Muscle of leg (tissue), 11 donors: Measurements from ENCODE around the gene COL11A2. TPM values are rescaled to one million over a fixed set of nuclear protein-coding genes. Genes with fewer than 3 reads are reported as not detected.

ENCODE experiments used
- DNase-seq: peaks from one replicate; pipeline ENCODE4 v3.0.0; 2013
- H3K27ac ChIP-seq: one replicate; pipeline ENCODE4 v1.5.1; 2013; ENCODE audit warnings: mild to moderate bottlenecking, low read length, control low read depth
- H3K27me3 ChIP-seq: one replicate; pipeline ENCODE4 v1.6.1; 2013; ENCODE audit warnings: low read length; ENCODE audit not compliant: control insufficient read depth, insufficient read depth
- H3K36me3 ChIP-seq: one replicate; pipeline ENCODE4 v1.6.1; 2013; ENCODE audit warnings: low read length; ENCODE audit not compliant: control insufficient read depth, insufficient read depth
- H3K4me1 ChIP-seq: one replicate; pipeline ENCODE4 v1.6.1; 2013; ENCODE audit warnings: low read length; ENCODE audit not compliant: control insufficient read depth, insufficient read depth
- H3K4me3 ChIP-seq: one replicate; pipeline ENCODE4 v1.5.1; 2013; ENCODE audit warnings: low read length, control low read depth
- H3K9me3 ChIP-seq: replicated peaks from 2 replicates; pipeline ENCODE4 v1.6.1; 2013; ENCODE audit warnings: low read depth, low read length; ENCODE audit not compliant: control insufficient read depth
- WGBS: methylation state at CpG from one replicate; pipeline ENCODE4 v1.1.5; 2013; ENCODE audit warnings: missing lambda C conversion rate; ENCODE audit not compliant: insufficient coverage; 5-methylcytosine and 5-hydroxymethylcytosine counted together
- polyA plus RNA-seq, 8 donors: library from polyadenylated mRNA; unstranded; fragments of 120-200 nt; gene quantifications; one replicate each; pipeline versions ENCODE4 v1.2.1 to v1.2.3, GENCODE V29; 2013; ENCODE audit warnings: inconsistent platforms in 1 of 8, low replicate concordance in 1 of 8; ENCODE audit not compliant: insufficient read length in 8 of 8, insufficient read depth in 1 of 8
- total RNA-seq: library from RNA; stranded (reverse); fragments of 120-200 nt; gene quantifications from one replicate; pipeline ENCODE4 v1.2.4, GENCODE V29; 2013

The COL11A2 gene
- total and polyA plus RNA-seq, 9 donors, result 35.8 to 245 (median 56.7) TPM

GRCh38 chr6:33192671-33193602 is 670 bp upstream of the COL11A2 start:
- DNase-seq, result peak; percentile 53
- Histone ChIP-seq H3K36me3 (peaks cover 38% of the 10 kb centered on the region), H3K4me1 (peaks cover 37% of the 10 kb centered on the region), H3K27me3 (peaks cover 24% of the 10 kb centered on the region), H3K9me3 (no peaks in the 10 kb centered on the region), H3K4me3 (peak overlapping the region; percentile 28), H3K27ac (peak overlapping the region; percentile 67)
- WGBS, result 3% methylated on average over 35 of the region's 72 CpGs

GRCh38 chr6:33191383-33192104 is 723 bp downstream of the COL11A2 start:
- H3K9me3 ChIP-seq, result no peaks in the 10 kb centered on the region
- peaks cover 34% of the 10 kb centered on the region for H3K36me3 ChIP-seq
- H3K4me1 ChIP-seq, result peaks cover 33% of the 10 kb centered on the region
- H3K27ac ChIP-seq, result peak overlapping the region; percentile 53
- DNase-seq, result peak; percentile 62
- H3K27me3 ChIP-seq, result peaks cover 25% of the 10 kb centered on the region
- peak overlapping the region; percentile 39 for H3K4me3 ChIP-seq
- 36% methylated on average over 8 of the region's 8 CpGs for WGBS

GRCh38 chr6:33190504-33191107 is 1.7 kb downstream of the COL11A2 start:
- WGBS, result 61% methylated on average over 7 of the region's 11 CpGs
- peaks cover 33% of the 10 kb centered on the region for H3K4me1 ChIP-seq
- no peaks in the 10 kb centered on the region for H3K9me3 ChIP-seq
- DNase-seq, result no peak
- peaks cover 27% of the 10 kb centered on the region for H3K36me3 ChIP-seq
- H3K27me3 ChIP-seq, result peaks cover 31% of the 10 kb centered on the region
- no peak overlapping the region for H3K27ac ChIP-seq
- no peak overlapping the region for H3K4me3 ChIP-seq

GRCh38 chr6:33189625-33190448 is 2.4 kb downstream of the COL11A2 start:
- Histone ChIP-seq H3K27ac (no peak overlapping the region), H3K9me3 (no peaks in the 10 kb centered on the region), H3K27me3 (peaks cover 31% of the 10 kb centered on the region), H3K36me3 (peaks cover 20% of the 10 kb centered on the region), H3K4me1 (peaks cover 33% of the 10 kb centered on the region), H3K4me3 (no peak overlapping the region)
- peak; percentile 85 for DNase-seq
- WGBS, result 54% methylated on average over 2 of the region's 7 CpGs

GRCh38 chr6:33189164-33189563 is 3.1 kb downstream of the COL11A2 start:
- peaks cover 13% of the 10 kb centered on the region for H3K36me3 ChIP-seq
- no peaks in the 10 kb centered on the region for H3K9me3 ChIP-seq
- H3K27me3 ChIP-seq, result peaks cover 31% of the 10 kb centered on the region
- DNase-seq, result no peak
- peaks cover 33% of the 10 kb centered on the region for H3K4me1 ChIP-seq
- 73% methylated on average over 5 of the region's 8 CpGs for WGBS
- H3K27ac ChIP-seq, result no peak overlapping the region
- no peak overlapping the region for H3K4me3 ChIP-seq

GRCh38 chr6:33187809-33188208 is 4.5 kb downstream of the COL11A2 start:
- H3K9me3 ChIP-seq, result no peaks in the 10 kb centered on the region
- H3K27me3 ChIP-seq, result peaks cover 30% of the 10 kb centered on the region
- 100% methylated on average over 1 of the region's 1 CpG for WGBS
- peaks cover 27% of the 10 kb centered on the region for H3K4me1 ChIP-seq
- H3K36me3 ChIP-seq, result peaks cover 10% of the 10 kb centered on the region
- DNase-seq, result no peak
- H3K4me3 ChIP-seq, result no peak overlapping the region
- H3K27ac ChIP-seq, result no peak overlapping the region

- peaks cover 10% of the 10 kb centered on the region for H3K27me3 ChIP-seq
- WGBS, result 71% methylated on average over 4 of the region's 4 CpGs
- no peak overlapping the region for H3K4me3 ChIP-seq
Measured at GRCh38 chr6:33185654-33186187, 6.5 kb downstream of the COL11A2 start.

GRCh38 chr6:33185190-33185589 is 7.1 kb downstream of the COL11A2 start:
- WGBS, result 47% methylated on average over 6 of the region's 9 CpGs
- Histone ChIP-seq H3K4me3 (no peak overlapping the region), H3K27me3 (peaks cover 7% of the 10 kb centered on the region), H3K4me1 (peaks cover 2% of the 10 kb centered on the region), H3K9me3 (no peaks in the 10 kb centered on the region), H3K36me3 (peaks cover 10% of the 10 kb centered on the region), H3K27ac (no peak overlapping the region)
- no peak for DNase-seq

More at GRCh38 chr6:33185654-33186187, 6.5 kb downstream of the COL11A2 start:
- Histone ChIP-seq H3K9me3 (no peaks in the 10 kb centered on the region), H3K27ac (no peak overlapping the region), H3K36me3 (peaks cover 10% of the 10 kb centered on the region), H3K4me1 (peaks cover 7% of the 10 kb centered on the region)
- DNase-seq, result no peak

- Histone ChIP-seq H3K36me3 (peaks cover 10% of the 10 kb centered on the region), H3K27me3 (peaks cover 7% of the 10 kb centered on the region), H3K9me3 (no peaks in the 10 kb centered on the region), H3K4me3 (no peak overlapping the region), H3K27ac (no peak overlapping the region), H3K4me1 (no peaks in the 10 kb centered on the region)
- 80% methylated on average over 3 of the region's 5 CpGs for WGBS
- no peak for DNase-seq
Measured at GRCh38 chr6:33183071-33183683, 9.1 kb downstream of the COL11A2 start.
